IMR-90 (cell line): Measurements from ENCODE around the gene YWHAG. TPM values are rescaled to one million over a fixed set of nuclear protein-coding genes. Genes with fewer than 3 reads are reported as not detected.

Experiments used
- ATAC-seq: fragments of 200-7000 bp; cut with Tn5 transposase; 2 replicates; pipeline ENCODE4 v1.9.1; 2020; ENCODE audit warnings: low read depth, mild to moderate bottlenecking, moderate library complexity
- BruUV-seq: library from RNA; stranded (reverse); fragments of 400-500 nt; replicated peaks from 2 replicates; lab custom pipeline; 2021; lab: Mats Ljungman, UMichigan
- CTCF ChIA-PET: fragments of 300-600 bp; formaldehyde crosslinking; extraction: SDS; loops from one replicate; lab custom pipeline; 2021; ENCODE audit warnings: antibody characterized with exemption; lab: Yijun Ruan, JAX
- POLR2A ChIA-PET: fragments of 300-600 bp; sonication (Branson Sonifier 250); formaldehyde crosslinking; loops from one replicate; lab custom pipeline; 2022; ENCODE audit warnings: antibody characterized with exemption; ENCODE audit not compliant: unreplicated experiment; lab: Charles Lee
- DNase-seq: peaks from one replicate; pipeline ENCODE4 v3.0.0; 2013
- H2AFZ ChIP-seq: replicated peaks from 2 replicates; pipeline ENCODE3; 2013; ENCODE audit warnings: low read length, mild to moderate bottlenecking; ENCODE audit not compliant: poor library complexity
- H2AK5ac ChIP-seq: 2 replicates; pipeline ENCODE4 v1.6.1; 2013; ENCODE audit warnings: low read depth, low read length, inconsistent platforms
- H2AK9ac ChIP-seq: replicated peaks from 2 replicates; pipeline ENCODE3; 2013; ENCODE audit warnings: mild to moderate bottlenecking, low read depth, low read length, moderate library complexity; ENCODE audit not compliant: poor library complexity
- H2BK120ac ChIP-seq: 2 replicates; pipeline ENCODE4 v1.6.1; 2013; ENCODE audit warnings: low read depth, low read length, inconsistent platforms
- H2BK15ac ChIP-seq: 3 replicates; pipeline ENCODE4 v1.6.1; 2013; ENCODE audit warnings: low read depth, low read length, inconsistent platforms
- H2BK20ac ChIP-seq: 2 replicates; pipeline ENCODE4 v1.6.1; 2013; ENCODE audit warnings: low read depth, mild to moderate bottlenecking, inconsistent platforms, low read length, moderate library complexity
- H2BK5ac ChIP-seq: 2 replicates; pipeline ENCODE4 v1.6.1; 2013; ENCODE audit warnings: mild to moderate bottlenecking, low read depth, low read length, inconsistent platforms; ENCODE audit not compliant: poor library complexity, severe bottlenecking
- H3K14ac ChIP-seq: replicated peaks from 2 replicates; pipeline ENCODE4 v1.6.1; 2013; ENCODE audit warnings: low read depth, low read length, inconsistent platforms
- H3K18ac ChIP-seq: 2 replicates; pipeline ENCODE4 v1.6.1; 2013; ENCODE audit warnings: low read depth, low read length, control low read depth
- H3K23ac ChIP-seq: 2 replicates; pipeline ENCODE4 v1.6.1; 2013; ENCODE audit warnings: low read depth, low read length, inconsistent platforms
- H3K27ac ChIP-seq: 2 replicates; pipeline ENCODE4 v1.5.1; 2013; ENCODE audit warnings: mild to moderate bottlenecking, control low read depth, low read length; ENCODE audit not compliant: insufficient read depth
- H3K27me3 ChIP-seq: 2 replicates; pipeline ENCODE4 v1.6.1; 2013; ENCODE audit warnings: low read length; ENCODE audit not compliant: control insufficient read depth, insufficient read depth
- H3K36me3 ChIP-seq: 2 replicates; pipeline ENCODE4 v1.6.1; 2013; ENCODE audit warnings: low read length, mixed read lengths; ENCODE audit not compliant: control insufficient read depth, insufficient read depth
- H3K4ac ChIP-seq: 2 replicates; pipeline ENCODE4 v1.6.1; 2013; ENCODE audit warnings: low read depth, low read length, inconsistent platforms
- H3K4me1 ChIP-seq: 2 replicates; pipeline ENCODE4 v1.6.1; 2013; ENCODE audit warnings: low read length, mixed read lengths; ENCODE audit not compliant: control insufficient read depth, insufficient read depth
- H3K4me2 ChIP-seq: 2 replicates; pipeline ENCODE4 v1.6.1; 2013; ENCODE audit warnings: low read depth, mild to moderate bottlenecking, control low read depth, low read length, moderate library complexity
- H3K4me3 ChIP-seq: 2 replicates; pipeline ENCODE4 v1.5.1; 2013; ENCODE audit warnings: low read depth, mild to moderate bottlenecking, control low read depth, low read length, moderate library complexity; ENCODE audit not compliant: insufficient read depth
- H3K56ac ChIP-seq: 2 replicates; pipeline ENCODE4 v1.6.1; 2013; ENCODE audit warnings: low read length, inconsistent platforms; ENCODE audit not compliant: insufficient read depth; ENCODE audit errors: extremely low read depth
- H3K79me1 ChIP-seq, 2 experiments: 2 replicates each; pipeline ENCODE4 v1.6.1; 2013; ENCODE audit warnings: low read length in 2 of 2, inconsistent platforms in 1 of 2, low read depth in 1 of 2
- H3K9ac ChIP-seq: 2 replicates; pipeline ENCODE4 v1.6.1; 2013; ENCODE audit warnings: low read depth, low read length, control low read depth
- H3K9me1 ChIP-seq: 2 replicates; pipeline ENCODE4 v1.6.1; 2013; ENCODE audit warnings: low read length, inconsistent platforms; ENCODE audit not compliant: insufficient read depth
- H3K9me3 ChIP-seq: 2 replicates; pipeline ENCODE4 v1.6.1; 2013; ENCODE audit warnings: low read length; ENCODE audit not compliant: control insufficient read depth, insufficient read depth
- H4K20me1 ChIP-seq: 2 replicates; pipeline ENCODE4 v1.6.1; 2013; ENCODE audit warnings: low read length, inconsistent platforms; ENCODE audit not compliant: insufficient read depth
- H4K5ac ChIP-seq: 2 replicates; pipeline ENCODE4 v1.6.1; 2013; ENCODE audit warnings: mild to moderate bottlenecking, low read depth, low read length, control low read depth
- H4K8ac ChIP-seq, 2 experiments: 2 replicates each; pipeline ENCODE4 v1.6.1; 2013; ENCODE audit warnings: low read depth in 2 of 2, low read length in 2 of 2, control low read depth in 1 of 2, inconsistent platforms in 1 of 2
- H4K91ac ChIP-seq: 2 replicates; pipeline ENCODE4 v1.6.1; 2013; ENCODE audit warnings: low read depth, low read length, inconsistent platforms; ENCODE audit not compliant: insufficient read depth
- BHLHE40 ChIP-seq: fragments of 150-350 bp; IDR thresholded peaks from 2 replicates; pipeline ENCODE4 v1.6.1; 2016; ENCODE audit warnings: mild to moderate bottlenecking, low read depth, low read length
- MAFK ChIP-seq: IDR thresholded peaks from 2 replicates; pipeline ENCODE4 v1.6.1; 2012; ENCODE audit warnings: low read depth, low read length, improper control_type of control experiment
- MAZ ChIP-seq: IDR thresholded peaks from 2 replicates; pipeline ENCODE4 v1.6.1; 2012; ENCODE audit warnings: low read depth, mild to moderate bottlenecking, low read length, improper control_type of control experiment, moderate library complexity, borderline replicate concordance
- MXI1 ChIP-seq: IDR thresholded peaks from 2 replicates; pipeline ENCODE4 v1.6.1; 2012; ENCODE audit warnings: low read depth, mild to moderate bottlenecking, low read length, moderate library complexity, borderline replicate concordance
- NFE2L2 ChIP-seq: fragments of 150-350 bp; IDR thresholded peaks from 2 replicates; pipeline ENCODE4 v1.6.1; 2016; ENCODE audit warnings: low read depth, mild to moderate bottlenecking, low read length
- RAD21 ChIP-seq: IDR thresholded peaks from 2 replicates; pipeline ENCODE4 v1.6.1; 2012; ENCODE audit warnings: low read length, improper control_type of control experiment
- RCOR1 ChIP-seq: IDR thresholded peaks from 2 replicates; pipeline ENCODE4 v1.6.1; 2012; ENCODE audit warnings: mild to moderate bottlenecking, low read length, improper control_type of control experiment; ENCODE audit not compliant: insufficient replicate concordance
- RFX5 ChIP-seq: IDR thresholded peaks from 2 replicates; pipeline ENCODE4 v1.8.0; 2012; ENCODE audit warnings: low read depth, mild to moderate bottlenecking, low read length, moderate library complexity
- USF2 ChIP-seq: fragments of 150-350 bp; IDR thresholded peaks from 2 replicates; pipeline ENCODE4 v1.6.1; 2017; ENCODE audit warnings: mild to moderate bottlenecking, antibody characterized with exemption, low read length, low read depth
- dilution Hi-C: fragments of 300-500 bp; cut with HindIII; formaldehyde crosslinking; loops from one replicate; pipeline ENCODE4 v1.14.3; 2018; ENCODE audit warnings: low sequenced_read_pairs; ENCODE audit not compliant: unreplicated experiment
- in situ Hi-C: fragments of 300-500 bp; cut with MboI; formaldehyde crosslinking; loops from 3 replicates; pipeline ENCODE4 v1.14.3; 2019; ENCODE audit warnings: low sequenced_read_pairs, inconsistent platforms, mixed read lengths
- intact Hi-C: fragments of 100-400 bp; cut with micrococcal nuclease; formaldehyde crosslinking; loops from 2 replicates; pipeline ENCODE4 v1.10.0; 2022
- polyA plus RNA-seq, 3 experiments: library from polyadenylated mRNA; depleted of rRNA; stranded (reverse); fragments of >200 nt; gene quantifications; 2 replicates each; pipeline ENCODE4 v1.2.3, GENCODE V29; 2012; ENCODE audit warnings: low replicate concordance in 1 of 3
- total RNA-seq: library from RNA; depleted of rRNA; stranded (reverse); fragments of >200 nt; gene quantifications from 2 replicates; pipeline ENCODE4 v1.2.3, GENCODE V29; 2012
- TF ChIP-seq, protein P1 (sequence below): fragments of 150-350 bp; IDR thresholded peaks from 2 replicates; pipeline ENCODE4 v1.6.1; 2016; ENCODE audit warnings: low read depth, mild to moderate bottlenecking, low read length, moderate library complexity, borderline replicate concordance
- TF ChIP-seq, protein P2 (sequence below): conservative IDR thresholded peaks from 2 replicates; pipeline ENCODE4 v1.5.1; 2012; ENCODE audit warnings: mild to moderate bottlenecking, low read depth, low read length, improper control_type of control experiment

Gene YWHAG
- total and polyA plus RNA-seq, 2 of the 4 experiments (the other 2 are of a cell fraction): 40.1 to 64.9 TPM

GRCh38 chr7:76358481-76359110 is at the start of gene YWHAG (continued):
- TF ChIP-seq, protein P1, sequence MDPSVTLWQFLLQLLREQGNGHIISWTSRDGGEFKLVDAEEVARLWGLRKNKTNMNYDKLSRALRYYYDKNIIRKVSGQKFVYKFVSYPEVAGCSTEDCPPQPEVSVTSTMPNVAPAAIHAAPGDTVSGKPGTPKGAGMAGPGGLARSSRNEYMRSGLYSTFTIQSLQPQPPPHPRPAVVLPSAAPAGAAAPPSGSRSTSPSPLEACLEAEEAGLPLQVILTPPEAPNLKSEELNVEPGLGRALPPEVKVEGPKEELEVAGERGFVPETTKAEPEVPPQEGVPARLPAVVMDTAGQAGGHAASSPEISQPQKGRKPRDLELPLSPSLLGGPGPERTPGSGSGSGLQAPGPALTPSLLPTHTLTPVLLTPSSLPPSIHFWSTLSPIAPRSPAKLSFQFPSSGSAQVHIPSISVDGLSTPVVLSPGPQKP: no peak
- TF ChIP-seq MXI1: peak; percentile 81; the same call in 1 of the 2 replicates
- no peak for TF ChIP-seq BHLHE40

GRCh38 chr7:76408121-76408560 is 49.4 kb upstream of the YWHAG start:
- Histone ChIP-seq H3K27me3 (peaks cover 7% of the 10 kb centered on the region), H3K56ac (no peak overlapping the region), H3K79me1 (no peaks in the 10 kb centered on the region), H3K9me3 (no peaks in the 10 kb centered on the region), H2BK15ac (no peak overlapping the region), H2AK5ac (no peak overlapping the region), H4K20me1 (no peaks in the 10 kb centered on the region), H2AFZ (no peak overlapping the region), H4K5ac (no peak overlapping the region), H3K4me1 (no peaks in the 10 kb centered on the region), H3K9ac (no peak overlapping the region), H3K9me1 (peaks cover 3% of the 10 kb centered on the region; the same call in 1 of the 2 replicates), H2BK120ac (no peak overlapping the region), H2BK5ac (no peak overlapping the region), H4K91ac (no peak overlapping the region), H4K8ac (no peak overlapping the region), H2BK20ac (no peak overlapping the region), H3K23ac (no peak overlapping the region), H3K27ac (no peak overlapping the region), H2AK9ac (no peak overlapping the region), H3K4me2 (no peak overlapping the region), H3K36me3 (no peaks in the 10 kb centered on the region), H3K18ac (no peak overlapping the region), H3K4ac (no peak overlapping the region), H3K14ac (no peak overlapping the region), H3K4me3 (no peak overlapping the region)
- ATAC-seq: no peak
- DNase-seq: no peak
- ChIA-PET POLR2A (interaction anchor here (0.5 kb wide), 1 partner anchor 15 kb away, joined by 3 read pairs; no protein-coding TSS in a partner anchor), CTCF (no interaction called here)
- intact Hi-C loops (no loop called here), in situ Hi-C loops (no loop called here), dilution Hi-C loops (no loop called here)
- BruUV-seq: no TSS peak
- TF ChIP-seq NFE2L2 (no peak), USF2 (no peak), RFX5 (no peak), MAZ (no peak), MAFK (no peak), RAD21 (no peak), MXI1 (no peak), RCOR1 (no peak)
- TF ChIP-seq, protein P2, sequence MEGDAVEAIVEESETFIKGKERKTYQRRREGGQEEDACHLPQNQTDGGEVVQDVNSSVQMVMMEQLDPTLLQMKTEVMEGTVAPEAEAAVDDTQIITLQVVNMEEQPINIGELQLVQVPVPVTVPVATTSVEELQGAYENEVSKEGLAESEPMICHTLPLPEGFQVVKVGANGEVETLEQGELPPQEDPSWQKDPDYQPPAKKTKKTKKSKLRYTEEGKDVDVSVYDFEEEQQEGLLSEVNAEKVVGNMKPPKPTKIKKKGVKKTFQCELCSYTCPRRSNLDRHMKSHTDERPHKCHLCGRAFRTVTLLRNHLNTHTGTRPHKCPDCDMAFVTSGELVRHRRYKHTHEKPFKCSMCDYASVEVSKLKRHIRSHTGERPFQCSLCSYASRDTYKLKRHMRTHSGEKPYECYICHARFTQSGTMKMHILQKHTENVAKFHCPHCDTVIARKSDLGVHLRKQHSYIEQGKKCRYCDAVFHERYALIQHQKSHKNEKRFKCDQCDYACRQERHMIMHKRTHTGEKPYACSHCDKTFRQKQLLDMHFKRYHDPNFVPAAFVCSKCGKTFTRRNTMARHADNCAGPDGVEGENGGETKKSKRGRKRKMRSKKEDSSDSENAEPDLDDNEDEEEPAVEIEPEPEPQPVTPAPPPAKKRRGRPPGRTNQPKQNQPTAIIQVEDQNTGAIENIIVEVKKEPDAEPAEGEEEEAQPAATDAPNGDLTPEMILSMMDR: no peak
- TF ChIP-seq, protein P1: no peak
